KMS-11 (cell line): Measurements from ENCODE around the gene C16orf74.

Source experiments
- H2AFZ ChIP-seq: fragments of 200-600 bp; sonication (generic); 2 replicates; pipeline ENCODE4 v1.6.1; 2016; ENCODE audit warnings: antibody characterized with exemption, mixed run types, low read depth
- H3K27ac ChIP-seq: fragments of 200-600 bp; sonication (generic); 2 replicates; pipeline ENCODE4 v1.6.1; 2016; ENCODE audit warnings: mild to moderate bottlenecking, mixed run types
- H3K27me3 ChIP-seq: fragments of 200-600 bp; sonication (generic); 2 replicates; pipeline ENCODE4 v1.6.1; 2017; ENCODE audit warnings: mild to moderate bottlenecking, low read depth, mixed run types, moderate library complexity; ENCODE audit not compliant: insufficient read depth
- H3K36me3 ChIP-seq: fragments of 200-600 bp; sonication (generic); 2 replicates; pipeline ENCODE4 v1.6.1; 2017; ENCODE audit warnings: mild to moderate bottlenecking, mixed run types; ENCODE audit not compliant: insufficient read depth
- H3K4me1 ChIP-seq: fragments of 200-600 bp; sonication (generic); 2 replicates; pipeline ENCODE4 v1.6.1; 2016; ENCODE audit warnings: mild to moderate bottlenecking, low read depth, mixed run types; ENCODE audit not compliant: poor library complexity, severe bottlenecking
- H3K4me2 ChIP-seq: fragments of 200-600 bp; sonication (generic); 2 replicates; pipeline ENCODE4 v1.7.0; 2016; ENCODE audit warnings: mild to moderate bottlenecking, mixed run types
- H3K4me3 ChIP-seq: fragments of 200-600 bp; sonication (generic); IDR thresholded peaks from 2 replicates; pipeline ENCODE4 v1.6.1; 2017; ENCODE audit warnings: low read depth, low read length, mixed read lengths; ENCODE audit not compliant: insufficient read depth
- H3K79me2 ChIP-seq: fragments of 200-600 bp; sonication (generic); 2 replicates; pipeline ENCODE4 v1.6.1; 2016; ENCODE audit warnings: low read depth, mixed run types; ENCODE audit not compliant: insufficient read depth
- H3K9ac ChIP-seq: fragments of 200-600 bp; sonication (generic); 2 replicates; pipeline ENCODE4 v1.6.1; 2016; ENCODE audit warnings: mild to moderate bottlenecking, mixed run types
- H4K20me1 ChIP-seq: fragments of 200-600 bp; sonication (generic); 2 replicates; pipeline ENCODE4 v1.6.1; 2016; ENCODE audit warnings: mild to moderate bottlenecking, mixed run types; ENCODE audit not compliant: insufficient read depth
- CTCF ChIP-seq: fragments of 200-600 bp; sonication (generic); conservative IDR thresholded peaks from 2 replicates; pipeline ENCODE4 v1.6.1; 2017; ENCODE audit warnings: low read depth, mild to moderate bottlenecking, antibody characterized with exemption, low read length, moderate library complexity, mixed read lengths

C16orf74 gene

GRCh38 chr16:85784813-85785212 lies 33.9 kb upstream of the C16orf74 start:
- H3K4me3 ChIP-seq = no peak overlapping the region
- H2AFZ ChIP-seq = no peak overlapping the region
- H3K27me3 ChIP-seq = no peaks in the 10 kb centered on the region
- H3K4me2 ChIP-seq = no peak overlapping the region
- H4K20me1 ChIP-seq = no peaks in the 10 kb centered on the region
- TF ChIP-seq CTCF = no peak
- no peaks in the 10 kb centered on the region for H3K79me2 ChIP-seq
- H3K27ac ChIP-seq = no peak overlapping the region
- H3K36me3 ChIP-seq = no peaks in the 10 kb centered on the region; the same call in 1 of the 2 replicates
- no peaks in the 10 kb centered on the region for H3K4me1 ChIP-seq
- H3K9ac ChIP-seq = no peak overlapping the region

- no peaks in the 10 kb centered on the region for H4K20me1 ChIP-seq
- no peak overlapping the region for H3K9ac ChIP-seq
- no peaks in the 10 kb centered on the region for H3K27me3 ChIP-seq
- H2AFZ ChIP-seq = no peak overlapping the region
- no peaks in the 10 kb centered on the region; the same call in 1 of the 2 replicates for H3K36me3 ChIP-seq
- H3K79me2 ChIP-seq = no peaks in the 10 kb centered on the region
- H3K4me1 ChIP-seq = no peaks in the 10 kb centered on the region
- no peak for TF ChIP-seq CTCF
- no peak overlapping the region for H3K4me3 ChIP-seq
- H3K4me2 ChIP-seq = no peak overlapping the region
- no peak overlapping the region for H3K27ac ChIP-seq
Measured at GRCh38 chr16:85783441-85783840, 32.5 kb upstream of the C16orf74 start.

GRCh38 chr16:85782451-85782850 lies 31.6 kb upstream of the C16orf74 start:
- H4K20me1 ChIP-seq = no peaks in the 10 kb centered on the region
- no peaks in the 10 kb centered on the region; the same call in 1 of the 2 replicates for H3K36me3 ChIP-seq
- H3K79me2 ChIP-seq = no peaks in the 10 kb centered on the region
- H3K4me1 ChIP-seq = no peaks in the 10 kb centered on the region
- no peak overlapping the region for H3K4me2 ChIP-seq
- no peak for TF ChIP-seq CTCF
- no peak overlapping the region for H3K27ac ChIP-seq
- no peak overlapping the region for H3K4me3 ChIP-seq
- no peak overlapping the region for H2AFZ ChIP-seq
- no peaks in the 10 kb centered on the region for H3K27me3 ChIP-seq
- no peak overlapping the region for H3K9ac ChIP-seq

GRCh38 chr16:85781695-85782370 lies 30.9 kb upstream of the C16orf74 start:
- H3K27me3 ChIP-seq = no peaks in the 10 kb centered on the region
- no peaks in the 10 kb centered on the region for H3K79me2 ChIP-seq
- H3K4me3 ChIP-seq = no peak overlapping the region
- H3K9ac ChIP-seq = no peak overlapping the region
- H2AFZ ChIP-seq = no peak overlapping the region
- no peaks in the 10 kb centered on the region for H3K4me1 ChIP-seq
- TF ChIP-seq CTCF = no peak
- no peak overlapping the region for H3K4me2 ChIP-seq
- H3K27ac ChIP-seq = no peak overlapping the region
- no peaks in the 10 kb centered on the region; the same call in 1 of the 2 replicates for H3K36me3 ChIP-seq
- no peaks in the 10 kb centered on the region for H4K20me1 ChIP-seq
